ENCODE measurements around the gene MYH7.

MYH7 gene

GRCh38 chr14:23438101-23438971 lies 2.9 kb upstream of the MYH7 start:
- peak overlapping the region; percentile 52 for H3K27ac ChIP-seq (ENCODE audit: insufficient read depth, low read depth, low read length, poor library complexity, severe bottlenecking)
- H3K27me3 ChIP-seq (ENCODE audit: control insufficient read depth, insufficient read depth, low read length, poor library complexity, severe bottlenecking): no peaks in the 10 kb centered on the region
- no peak overlapping the region for H3K4me3 ChIP-seq (ENCODE audit: insufficient read depth, low read depth, low read length)
- H3K36me3 ChIP-seq (ENCODE audit: control insufficient read depth, insufficient read depth, low read length): no peaks in the 10 kb centered on the region
- H3K4me1 ChIP-seq (ENCODE audit: control insufficient read depth, insufficient read depth, low read length): peaks cover 57% of the 10 kb centered on the region
- H3K9me3 ChIP-seq (ENCODE audit: control insufficient read depth, low read length): no peaks in the 10 kb centered on the region
- 48 to 49% methylated on average over 15 of the region's 15 CpGs for WGBS, 2 experiments

GRCh38 chr14:23437133-23438100 lies 2.0 kb upstream of the MYH7 start:
- Histone ChIP-seq H3K9me3 (ENCODE audit: control insufficient read depth, low read length) (no peaks in the 10 kb centered on the region), H3K4me1 (ENCODE audit: control insufficient read depth, insufficient read depth, low read length) (peaks cover 47% of the 10 kb centered on the region), H3K27me3 (ENCODE audit: control insufficient read depth, insufficient read depth, low read length, poor library complexity, severe bottlenecking) (no peaks in the 10 kb centered on the region), H3K4me3 (ENCODE audit: insufficient read depth, low read depth, low read length) (no peak overlapping the region), H3K36me3 (ENCODE audit: control insufficient read depth, insufficient read depth, low read length) (no peaks in the 10 kb centered on the region), H3K27ac (ENCODE audit: insufficient read depth, low read depth, low read length, poor library complexity, severe bottlenecking) (no peak overlapping the region)
- WGBS, 2 experiments: 83 to 85% methylated on average over 8 of the region's 8 CpGs

GRCh38 chr14:23436327-23437132 lies 1.1 kb upstream of the MYH7 start:
- no peak overlapping the region for H3K4me3 ChIP-seq (ENCODE audit: insufficient read depth, low read depth, low read length)
- H3K4me1 ChIP-seq (ENCODE audit: control insufficient read depth, insufficient read depth, low read length): peaks cover 44% of the 10 kb centered on the region
- WGBS, 2 experiments: 71 to 74% methylated on average over 15 of the region's 15 CpGs
- no peaks in the 10 kb centered on the region for H3K36me3 ChIP-seq (ENCODE audit: control insufficient read depth, insufficient read depth, low read length)
- no peaks in the 10 kb centered on the region for H3K9me3 ChIP-seq (ENCODE audit: control insufficient read depth, low read length)
- H3K27ac ChIP-seq (ENCODE audit: insufficient read depth, low read depth, low read length, poor library complexity, severe bottlenecking): peak overlapping the region; percentile 41
- no peaks in the 10 kb centered on the region for H3K27me3 ChIP-seq (ENCODE audit: control insufficient read depth, insufficient read depth, low read length, poor library complexity, severe bottlenecking)

GRCh38 chr14:23434488-23435222 lies 805 bp downstream of the MYH7 start:
- 94% methylated on average over 8 of the region's 8 CpGs for WGBS, 2 experiments
- no peak overlapping the region for H3K27ac ChIP-seq (ENCODE audit: insufficient read depth, low read depth, low read length, poor library complexity, severe bottlenecking)
- H3K4me3 ChIP-seq (ENCODE audit: insufficient read depth, low read depth, low read length): no peak overlapping the region
- H3K4me1 ChIP-seq (ENCODE audit: control insufficient read depth, insufficient read depth, low read length): peaks cover 56% of the 10 kb centered on the region
- H3K27me3 ChIP-seq (ENCODE audit: control insufficient read depth, insufficient read depth, low read length, poor library complexity, severe bottlenecking): no peaks in the 10 kb centered on the region
- no peaks in the 10 kb centered on the region for H3K9me3 ChIP-seq (ENCODE audit: control insufficient read depth, low read length)
- no peaks in the 10 kb centered on the region for H3K36me3 ChIP-seq (ENCODE audit: control insufficient read depth, insufficient read depth, low read length)

GRCh38 chr14:23433457-23433856 lies 2.0 kb downstream of the MYH7 start:
- 84 to 85% methylated on average over 10 of the region's 10 CpGs for WGBS, 2 experiments
- H3K36me3 ChIP-seq (ENCODE audit: control insufficient read depth, insufficient read depth, low read length): no peaks in the 10 kb centered on the region
- no peaks in the 10 kb centered on the region for H3K27me3 ChIP-seq (ENCODE audit: control insufficient read depth, insufficient read depth, low read length, poor library complexity, severe bottlenecking)
- H3K27ac ChIP-seq (ENCODE audit: insufficient read depth, low read depth, low read length, poor library complexity, severe bottlenecking): no peak overlapping the region
- H3K4me1 ChIP-seq (ENCODE audit: control insufficient read depth, insufficient read depth, low read length): peaks cover 49% of the 10 kb centered on the region
- H3K4me3 ChIP-seq (ENCODE audit: insufficient read depth, low read depth, low read length): no peak overlapping the region
- H3K9me3 ChIP-seq (ENCODE audit: control insufficient read depth, low read length): no peaks in the 10 kb centered on the region

- 93 to 96% methylated on average over 10 of the region's 10 CpGs for WGBS, 2 experiments
- Histone ChIP-seq H3K36me3 (ENCODE audit: control insufficient read depth, insufficient read depth, low read length) (no peaks in the 10 kb centered on the region), H3K4me3 (ENCODE audit: insufficient read depth, low read depth, low read length) (no peak overlapping the region), H3K4me1 (ENCODE audit: control insufficient read depth, insufficient read depth, low read length) (peaks cover 44% of the 10 kb centered on the region), H3K27me3 (ENCODE audit: control insufficient read depth, insufficient read depth, low read length, poor library complexity, severe bottlenecking) (no peaks in the 10 kb centered on the region), H3K27ac (ENCODE audit: insufficient read depth, low read depth, low read length, poor library complexity, severe bottlenecking) (no peak overlapping the region), H3K9me3 (ENCODE audit: control insufficient read depth, low read length) (no peaks in the 10 kb centered on the region)
Measured at GRCh38 chr14:23432946-23433345, 2.5 kb downstream of the MYH7 start.

- 90 to 91% methylated on average over 17 of the region's 17 CpGs for WGBS, 2 experiments
- H3K4me1 ChIP-seq (ENCODE audit: control insufficient read depth, insufficient read depth, low read length): peaks cover 37% of the 10 kb centered on the region
- H3K27me3 ChIP-seq (ENCODE audit: control insufficient read depth, insufficient read depth, low read length, poor library complexity, severe bottlenecking): no peaks in the 10 kb centered on the region
- no peaks in the 10 kb centered on the region for H3K9me3 ChIP-seq (ENCODE audit: control insufficient read depth, low read length)
- H3K36me3 ChIP-seq (ENCODE audit: control insufficient read depth, insufficient read depth, low read length): no peaks in the 10 kb centered on the region
- H3K27ac ChIP-seq (ENCODE audit: insufficient read depth, low read depth, low read length, poor library complexity, severe bottlenecking): no peak overlapping the region
- H3K4me3 ChIP-seq (ENCODE audit: insufficient read depth, low read depth, low read length): no peak overlapping the region
Measured at GRCh38 chr14:23432102-23432925, 3.1 kb downstream of the MYH7 start.

- WGBS, 2 experiments: 97 to 98% methylated on average over 10 of the region's 10 CpGs
Measured at GRCh38 chr14:23431486-23431885, 4.0 kb downstream of the MYH7 start.

GRCh38 chr14:23430723-23431085 lies 4.8 kb downstream of the MYH7 start:
- WGBS, 2 experiments: 48 to 50% methylated on average over 2 of the region's 2 CpGs
- H3K36me3 ChIP-seq (ENCODE audit: control insufficient read depth, insufficient read depth, low read length): no peaks in the 10 kb centered on the region
- H3K27ac ChIP-seq (ENCODE audit: insufficient read depth, low read depth, low read length, poor library complexity, severe bottlenecking): no peak overlapping the region
- H3K4me1 ChIP-seq (ENCODE audit: control insufficient read depth, insufficient read depth, low read length): peaks cover 21% of the 10 kb centered on the region
- no peak overlapping the region for H3K4me3 ChIP-seq (ENCODE audit: insufficient read depth, low read depth, low read length)
- H3K27me3 ChIP-seq (ENCODE audit: control insufficient read depth, insufficient read depth, low read length, poor library complexity, severe bottlenecking): no peaks in the 10 kb centered on the region
- H3K9me3 ChIP-seq (ENCODE audit: control insufficient read depth, low read length): no peaks in the 10 kb centered on the region

More at GRCh38 chr14:23431486-23431885, 4.0 kb downstream of the MYH7 start:
- Histone ChIP-seq H3K9me3 (ENCODE audit: control insufficient read depth, low read length) (no peaks in the 10 kb centered on the region), H3K4me1 (ENCODE audit: control insufficient read depth, insufficient read depth, low read length) (peaks cover 29% of the 10 kb centered on the region), H3K36me3 (ENCODE audit: control insufficient read depth, insufficient read depth, low read length) (no peaks in the 10 kb centered on the region), H3K27me3 (ENCODE audit: control insufficient read depth, insufficient read depth, low read length, poor library complexity, severe bottlenecking) (no peaks in the 10 kb centered on the region), H3K4me3 (ENCODE audit: insufficient read depth, low read depth, low read length) (no peak overlapping the region), H3K27ac (ENCODE audit: insufficient read depth, low read depth, low read length, poor library complexity, severe bottlenecking) (no peak overlapping the region)

Measured in ectodermal cell (in vitro differentiated cells).